Urinary bladder (tissue), 4 donors: ENCODE results near the gene PCDH15. TPM values are rescaled to one million over a fixed set of nuclear protein-coding genes. Genes with fewer than 3 reads are reported as not detected.

ENCODE experiments used
- DNase-seq: peaks from one replicate; pipeline ENCODE4 v3.0.0-alpha.2; 2015; ENCODE audit errors: extremely low spot score
- H3K27ac ChIP-seq: one replicate; pipeline ENCODE4 v1.5.1; 2013; ENCODE audit warnings: low read depth, mild to moderate bottlenecking, moderate library complexity
- H3K36me3 ChIP-seq: one replicate; pipeline ENCODE4 v1.6.1; 2013; ENCODE audit warnings: mild to moderate bottlenecking, moderate library complexity; ENCODE audit not compliant: insufficient read depth
- H3K4me1 ChIP-seq: one replicate; pipeline ENCODE4 v1.6.1; 2013; ENCODE audit warnings: mild to moderate bottlenecking, moderate library complexity; ENCODE audit not compliant: insufficient read depth
- H3K4me3 ChIP-seq: one replicate; pipeline ENCODE4 v1.5.1; 2013; ENCODE audit warnings: low read depth, low read length
- WGBS: extraction: QIAGEN DNeasy Blood & Tissue Kit; methylation state at CpG from one replicate; pipeline ENCODE4 v1.1.7; 2013; 5-methylcytosine and 5-hydroxymethylcytosine counted together
- polyA plus RNA-seq: library from polyadenylated mRNA; stranded (reverse); fragments of 200-250 nt; gene quantifications from one replicate; pipeline ENCODE4 v1.2.3, GENCODE V29; 2013
- total RNA-seq: library from RNA; depleted of rRNA; stranded (reverse); fragments of >200 nt; gene quantifications from one replicate; pipeline ENCODE4 v1.2.3, GENCODE V29; 2014
- donor health status: healthy with polysubstance abuse.
- donor health status: healthy.

The PCDH15 gene
- total and polyA plus RNA-seq, 2 donors, result 0.03 to 1.9 TPM

- H3K4me3 ChIP-seq, result no peak overlapping the region
- no peaks in the 10 kb centered on the region for H3K36me3 ChIP-seq
- H3K27ac ChIP-seq, result no peak overlapping the region
- DNase-seq, result no peak
- H3K4me1 ChIP-seq, result no peaks in the 10 kb centered on the region
Observed at GRCh38 chr10:54194806-54195205, 606.2 kb downstream of the PCDH15 start.

GRCh38 chr10:54159924-54160323, 641.1 kb downstream of the PCDH15 start:
- Histone ChIP-seq H3K4me1 (no peaks in the 10 kb centered on the region), H3K36me3 (no peaks in the 10 kb centered on the region), H3K27ac (no peak overlapping the region), H3K4me3 (no peak overlapping the region)
- DNase-seq, result no peak

- DNase-seq, result no peak
- H3K36me3 ChIP-seq, result no peaks in the 10 kb centered on the region
Observed at GRCh38 chr10:54148508-54148907, 652.5 kb downstream of the PCDH15 start.

GRCh38 chr10:54139819-54140428, 661.1 kb downstream of the PCDH15 start:
- no peak for DNase-seq
- H3K4me3 ChIP-seq, result no peak overlapping the region
- H3K4me1 ChIP-seq, result no peaks in the 10 kb centered on the region
- no peaks in the 10 kb centered on the region for H3K36me3 ChIP-seq
- H3K27ac ChIP-seq, result no peak overlapping the region

More at GRCh38 chr10:54148508-54148907, 652.5 kb downstream of the PCDH15 start:
- Histone ChIP-seq H3K27ac (no peak overlapping the region), H3K4me3 (no peak overlapping the region), H3K4me1 (no peaks in the 10 kb centered on the region)
- WGBS, result 87% methylated on average over 2 of the region's 2 CpGs

GRCh38 chr10:54137396-54137795, 663.6 kb downstream of the PCDH15 start:
- WGBS, result 84% methylated on average over 2 of the region's 2 CpGs
- Histone ChIP-seq H3K36me3 (no peaks in the 10 kb centered on the region), H3K4me1 (no peaks in the 10 kb centered on the region), H3K4me3 (no peak overlapping the region), H3K27ac (no peak overlapping the region)
- DNase-seq, result no peak

- WGBS, result 17% methylated on average over 3 of the region's 3 CpGs
- no peak overlapping the region for H3K4me3 ChIP-seq
- no peak overlapping the region for H3K27ac ChIP-seq
- H3K36me3 ChIP-seq, result no peaks in the 10 kb centered on the region
- no peak for DNase-seq
- H3K4me1 ChIP-seq, result no peaks in the 10 kb centered on the region
Observed at GRCh38 chr10:54133203-54133602, 667.8 kb downstream of the PCDH15 start.

- Histone ChIP-seq H3K4me1 (no peaks in the 10 kb centered on the region), H3K4me3 (no peak overlapping the region), H3K27ac (no peak overlapping the region), H3K36me3 (no peaks in the 10 kb centered on the region)
- DNase-seq, result no peak
- 66% methylated on average over 6 of the region's 6 CpGs for WGBS
Observed at GRCh38 chr10:54131833-54132232, 669.2 kb downstream of the PCDH15 start.

GRCh38 chr10:54130394-54130793, 670.6 kb downstream of the PCDH15 start:
- H3K36me3 ChIP-seq, result no peaks in the 10 kb centered on the region
- H3K27ac ChIP-seq, result no peak overlapping the region
- DNase-seq, result no peak
- 76% methylated on average over 6 of the region's 6 CpGs for WGBS
- H3K4me3 ChIP-seq, result no peak overlapping the region
- H3K4me1 ChIP-seq, result no peaks in the 10 kb centered on the region

- no peaks in the 10 kb centered on the region for H3K36me3 ChIP-seq
Observed at GRCh38 chr10:54125098-54125747, 675.8 kb downstream of the PCDH15 start.

GRCh38 chr10:54124209-54124885, 676.7 kb downstream of the PCDH15 start:
- H3K4me3 ChIP-seq, result no peak overlapping the region
- H3K4me1 ChIP-seq, result no peaks in the 10 kb centered on the region
- WGBS, result 41% methylated on average over 6 of the region's 6 CpGs
- no peak for DNase-seq
- H3K36me3 ChIP-seq, result no peaks in the 10 kb centered on the region
- H3K27ac ChIP-seq, result no peak overlapping the region

More at GRCh38 chr10:54125098-54125747, 675.8 kb downstream of the PCDH15 start:
- no peaks in the 10 kb centered on the region for H3K4me1 ChIP-seq
- DNase-seq, result no peak
- no peak overlapping the region for H3K27ac ChIP-seq
- WGBS, result 80% methylated on average over 3 of the region's 3 CpGs
- H3K4me3 ChIP-seq, result no peak overlapping the region

- Histone ChIP-seq H3K4me3 (no peak overlapping the region), H3K4me1 (no peaks in the 10 kb centered on the region), H3K36me3 (no peaks in the 10 kb centered on the region), H3K27ac (no peak overlapping the region)
- 0% methylated on average over 1 of the region's 1 CpG for WGBS
- DNase-seq, result no peak
Observed at GRCh38 chr10:54120806-54121205, 680.2 kb downstream of the PCDH15 start.

- 28% methylated on average over 2 of the region's 2 CpGs for WGBS
- no peak overlapping the region for H3K4me3 ChIP-seq
- H3K36me3 ChIP-seq, result no peaks in the 10 kb centered on the region
- H3K27ac ChIP-seq, result no peak overlapping the region
- no peaks in the 10 kb centered on the region for H3K4me1 ChIP-seq
- no peak for DNase-seq
Observed at GRCh38 chr10:54108961-54109360, 692.1 kb downstream of the PCDH15 start.

- no peak for DNase-seq
- no peak overlapping the region for H3K4me3 ChIP-seq
- WGBS, result 88% methylated on average over 1 of the region's 1 CpG
- no peaks in the 10 kb centered on the region for H3K36me3 ChIP-seq
- H3K4me1 ChIP-seq, result no peaks in the 10 kb centered on the region
- no peak overlapping the region for H3K27ac ChIP-seq
Observed at GRCh38 chr10:54096892-54097291, 704.1 kb downstream of the PCDH15 start.

- no peak overlapping the region for H3K27ac ChIP-seq
- DNase-seq, result no peak
- H3K4me3 ChIP-seq, result no peak overlapping the region
- H3K4me1 ChIP-seq, result no peaks in the 10 kb centered on the region
- no peaks in the 10 kb centered on the region for H3K36me3 ChIP-seq
- 61% methylated on average over 5 of the region's 5 CpGs for WGBS
Observed at GRCh38 chr10:54094321-54094720, 706.7 kb downstream of the PCDH15 start.
